Thyroid gland (tissue), 4 donors: ENCODE data around the gene XCL1. TPM values are rescaled to one million over a fixed set of nuclear protein-coding genes. Genes with fewer than 3 reads are reported as not detected.
A peak's percentile ranks its signal among the peaks of the same experiment; 100 is the strongest.

ENCODE experiments used
- DNase-seq, 2 donors: peaks; one replicate each; pipeline ENCODE4 v3.0.0-alpha.2; 2019
- H3K27ac ChIP-seq, 3 donors: fragments of 200-600 bp; sonication (generic); 1 replicate in 2 of 3; 2 replicates in 1 of 3; pipeline ENCODE4 v1.5.1; 2016 to 2019; ENCODE audit warnings: mild to moderate bottlenecking in 1 of 3, moderate library complexity in 1 of 3
- H3K27me3 ChIP-seq: fragments of 200-600 bp; sonication (generic); one replicate; pipeline ENCODE4 v1.5.1; 2019
- H3K36me3 ChIP-seq, 2 donors: fragments of 200-600 bp; sonication (generic); one replicate each; pipeline ENCODE4 v1.5.1; 2016 to 2019
- H3K4me1 ChIP-seq, 2 donors: fragments of 200-600 bp; sonication (generic); one replicate each; pipeline ENCODE4 v1.5.1; 2017 to 2019
- H3K4me3 ChIP-seq, 3 donors: fragments of 200-600 bp; sonication (generic); replicated peaks in 1 of 3; 1 replicate in 2 of 3; 2 replicates in 1 of 3; pipeline ENCODE4 v1.5.1; 2016; ENCODE audit warnings: mild to moderate bottlenecking in 1 of 3
- H3K9me3 ChIP-seq: fragments of 200-600 bp; sonication (generic); one replicate; pipeline ENCODE4 v1.5.1; 2017
- POLR2A ChIP-seq, 2 donors: fragments of 450-650 bp; IDR thresholded peaks; one replicate each; pipeline ENCODE4 v1.6.1; 2017; ENCODE audit warnings: antibody characterized with exemption in 2 of 2, mild to moderate bottlenecking in 2 of 2, moderate library complexity in 1 of 2
- WGBS, 2 donors: methylation state at CpG; one replicate each; pipeline ENCODE4 v1.1.5; 2017; 5-methylcytosine and 5-hydroxymethylcytosine counted together
- intact Hi-C: fragments of 100-400 bp; cut with DNase I; formaldehyde crosslinking; loops from one replicate; pipeline ENCODE4 v1.15.1; 2023
- total RNA-seq, 4 donors: library from RNA; depleted of rRNA; stranded (reverse); fragments of >200 nt; gene quantifications; one replicate each; pipeline ENCODE4 v1.2.3, GENCODE V29; 2016
- TF ChIP-seq, protein P1 (sequence below), 6 experiments: fragments of 200-600 bp in 3 of 6; fragments of 450-650 bp in 3 of 6; sonication (generic) in 3 of 6; IDR thresholded peaks; one replicate each; pipeline ENCODE4 v1.5.1; 2016 to 2019; ENCODE audit warnings: antibody characterized with exemption in 6 of 6, mild to moderate bottlenecking in 2 of 6, inconsistent platforms in 1 of 6, moderate library complexity in 1 of 6

XCL1 gene
- total RNA-seq, 4 donors from 2014 or later, result 0.81 TPM; not detected in 3

DNA sequence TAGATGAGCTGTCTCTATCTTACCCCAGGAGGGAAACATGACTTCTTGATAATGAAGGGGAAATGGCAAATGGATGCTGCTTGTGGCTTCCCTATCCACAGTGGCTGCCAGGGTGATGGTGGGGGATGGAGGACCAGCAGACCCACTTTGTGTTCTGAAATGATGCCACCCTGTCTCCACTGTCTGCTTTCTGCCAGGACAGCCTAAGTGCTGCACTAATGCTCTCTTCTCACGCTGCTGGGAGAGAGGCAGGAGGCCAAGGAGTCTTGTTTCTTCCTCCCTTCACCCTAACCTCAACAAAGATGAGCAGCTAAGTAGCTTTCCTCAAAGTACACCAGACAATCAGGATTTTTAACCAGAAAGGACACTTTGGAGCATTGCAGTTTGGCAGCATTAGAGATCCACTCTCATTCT lies 36.6 kb downstream of the XCL1 start:
- Histone ChIP-seq H3K36me3 (no peaks in the 10 kb centered on the region), H3K9me3 (no peaks in the 10 kb centered on the region), H3K27ac (no peak overlapping the region), H3K4me3 (no peak overlapping the region), H3K4me1 (peaks cover 0 to 15% of the 10 kb centered on the region in 2 donors), H3K27me3 (no peaks in the 10 kb centered on the region)
- intact Hi-C loops, result no loop called here
- 50 to 53% methylated on average over 1 of the region's 1 CpG for WGBS, 2 donors
- TF ChIP-seq, protein P1, sequence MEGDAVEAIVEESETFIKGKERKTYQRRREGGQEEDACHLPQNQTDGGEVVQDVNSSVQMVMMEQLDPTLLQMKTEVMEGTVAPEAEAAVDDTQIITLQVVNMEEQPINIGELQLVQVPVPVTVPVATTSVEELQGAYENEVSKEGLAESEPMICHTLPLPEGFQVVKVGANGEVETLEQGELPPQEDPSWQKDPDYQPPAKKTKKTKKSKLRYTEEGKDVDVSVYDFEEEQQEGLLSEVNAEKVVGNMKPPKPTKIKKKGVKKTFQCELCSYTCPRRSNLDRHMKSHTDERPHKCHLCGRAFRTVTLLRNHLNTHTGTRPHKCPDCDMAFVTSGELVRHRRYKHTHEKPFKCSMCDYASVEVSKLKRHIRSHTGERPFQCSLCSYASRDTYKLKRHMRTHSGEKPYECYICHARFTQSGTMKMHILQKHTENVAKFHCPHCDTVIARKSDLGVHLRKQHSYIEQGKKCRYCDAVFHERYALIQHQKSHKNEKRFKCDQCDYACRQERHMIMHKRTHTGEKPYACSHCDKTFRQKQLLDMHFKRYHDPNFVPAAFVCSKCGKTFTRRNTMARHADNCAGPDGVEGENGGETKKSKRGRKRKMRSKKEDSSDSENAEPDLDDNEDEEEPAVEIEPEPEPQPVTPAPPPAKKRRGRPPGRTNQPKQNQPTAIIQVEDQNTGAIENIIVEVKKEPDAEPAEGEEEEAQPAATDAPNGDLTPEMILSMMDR (IDR thresholded peaks at IDR 0.05), result no peak
- no peak for TF ChIP-seq POLR2A (IDR thresholded peaks at IDR 0.05)
- DNase-seq, result no peak

DNA sequence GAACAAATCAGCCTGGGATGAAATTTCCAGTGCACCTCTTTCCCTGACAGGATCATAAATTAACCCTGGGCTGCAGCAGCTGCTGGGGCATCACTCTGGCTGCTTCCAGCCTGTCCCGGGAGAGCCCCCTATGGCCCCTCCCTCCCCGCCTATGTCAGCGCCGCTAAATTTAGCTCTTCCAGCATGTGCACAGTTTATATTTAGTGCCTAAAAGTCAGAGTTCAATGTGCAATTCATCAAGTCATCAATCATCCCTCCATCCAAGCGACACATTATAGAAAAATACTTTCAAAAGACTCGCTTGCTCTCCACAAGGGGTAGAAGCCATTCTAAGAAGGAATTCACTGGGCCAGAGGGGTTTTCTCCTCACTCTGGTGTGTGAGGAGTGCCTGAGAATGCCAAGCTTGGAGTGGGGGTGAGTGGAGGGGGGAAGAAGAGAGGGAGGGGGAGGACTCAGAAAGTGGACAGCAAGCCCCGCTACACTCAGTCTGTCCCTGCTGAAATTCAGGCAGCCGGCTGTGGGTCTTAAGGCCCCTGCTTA lies 37.4 kb downstream of the XCL1 start:
- Histone ChIP-seq H3K27me3 (no peaks in the 10 kb centered on the region), H3K4me3 (no peak overlapping the region), H3K9me3 (no peaks in the 10 kb centered on the region), H3K36me3 (no peaks in the 10 kb centered on the region), H3K4me1 (peaks cover 0 to 17% of the 10 kb centered on the region in 2 donors), H3K27ac (no peak overlapping the region)
- 33 to 45% methylated on average over 8 of the region's 8 CpGs for WGBS, 2 donors
- intact Hi-C loops, result no loop called here
- DNase-seq, result no peak
- TF ChIP-seq POLR2A (IDR thresholded peaks at IDR 0.05), result no peak
- TF ChIP-seq, protein P1 (IDR thresholded peaks at IDR 0.05), result no peak

GRCh38 chr1:168614235-168614634 lies 37.8 kb downstream of the XCL1 start:
- intact Hi-C loops, result no loop called here
- Histone ChIP-seq H3K4me1 (peaks cover 0 to 20% of the 10 kb centered on the region in 2 donors), H3K36me3 (no peaks in the 10 kb centered on the region), H3K4me3 (no peak overlapping the region), H3K9me3 (no peaks in the 10 kb centered on the region), H3K27me3 (no peaks in the 10 kb centered on the region), H3K27ac (no peak overlapping the region)
- 37 to 45% methylated on average over 8 of the region's 8 CpGs for WGBS, 2 donors
- TF ChIP-seq, protein P1 (IDR thresholded peaks at IDR 0.05), result no peak
- no peak for TF ChIP-seq POLR2A (IDR thresholded peaks at IDR 0.05)
- peak in 1 of 2 donors; percentile 27 for DNase-seq

- H3K27me3 ChIP-seq, result no peaks in the 10 kb centered on the region
- intact Hi-C loops, result no loop called here
- TF ChIP-seq, protein P1 (IDR thresholded peaks at IDR 0.05), result no peak
- no peak for TF ChIP-seq POLR2A (IDR thresholded peaks at IDR 0.05)
These were observed 39.6 kb downstream of the XCL1 start for GRCh38 chr1:168615965-168616364.

GRCh38 chr1:168617974-168618750 lies 41.8 kb downstream of the XCL1 start:
- Histone ChIP-seq H3K27ac (no peak overlapping the region), H3K4me1 (peaks cover 1 to 34% of the 10 kb centered on the region in 2 donors), H3K36me3 (no peaks in the 10 kb centered on the region), H3K4me3 (no peak overlapping the region), H3K27me3 (no peaks in the 10 kb centered on the region), H3K9me3 (no peaks in the 10 kb centered on the region)
- TF ChIP-seq, protein P1 (IDR thresholded peaks at IDR 0.05), result no peak
- TF ChIP-seq POLR2A (IDR thresholded peaks at IDR 0.05), result no peak
- WGBS, 2 donors, result 76 to 78% methylated on average over 5 of the region's 5 CpGs
- no peak for DNase-seq
- intact Hi-C loops, result no loop called here

More at GRCh38 chr1:168615965-168616364, 39.6 kb downstream of the XCL1 start:
- Histone ChIP-seq H3K27ac (no peak overlapping the region), H3K36me3 (no peaks in the 10 kb centered on the region), H3K4me1 (peaks cover 0 to 20% of the 10 kb centered on the region in 2 donors), H3K9me3 (no peaks in the 10 kb centered on the region), H3K4me3 (no peak overlapping the region)
- no peak for DNase-seq
- WGBS, 2 donors, result 61 to 70% methylated on average over 2 of the region's 2 CpGs
